TTC549 (cell line): ENCODE results near the gene ASMT.
"Not testable (repeated sequence)": the region's sequence is repeated elsewhere in the genome, so short reads cannot be mapped to it uniquely, and the experiment has no call there.

Experiments
- FAIRE-seq: peaks from 2 replicates; lab custom pipeline; 2012; peaks lifted over from hg19 to GRCh38; lab: Jason Lieb, UNC

The ASMT gene

GRCh38 chrX:1597345-1598020 is 17.4 kb upstream of the ASMT start:
- FAIRE-seq: no peak

- no peak for FAIRE-seq
Observed at GRCh38 chrX:1598021-1598875, 16.6 kb upstream of the ASMT start.

- FAIRE-seq: no peak
Observed at GRCh38 chrX:1598876-1599790, 15.7 kb upstream of the ASMT start.

- FAIRE-seq: no peak
Observed at GRCh38 chrX:1599791-1600405, 15.0 kb upstream of the ASMT start.

GRCh38 chrX:1600406-1601050 is 14.3 kb upstream of the ASMT start:
- no peak for FAIRE-seq

GRCh38 chrX:1601051-1601767 is 13.7 kb upstream of the ASMT start:
- FAIRE-seq: no peak

- no peak for FAIRE-seq
Observed at GRCh38 chrX:1601768-1602085, 13.1 kb upstream of the ASMT start.

- FAIRE-seq: no peak
Observed at GRCh38 chrX:1602299-1602698, 12.6 kb upstream of the ASMT start.

- FAIRE-seq: no peak
Observed at GRCh38 chrX:1606496-1606895, 8.4 kb upstream of the ASMT start.

GRCh38 chrX:1609311-1609710 is 5.5 kb upstream of the ASMT start:
- FAIRE-seq: no peak

GRCh38 chrX:1609762-1610161 is 5.1 kb upstream of the ASMT start:
- no peak for FAIRE-seq

- FAIRE-seq: no peak
Observed at GRCh38 chrX:1610166-1610565, 4.7 kb upstream of the ASMT start.

GRCh38 chrX:1610736-1611135 is 4.1 kb upstream of the ASMT start:
- no peak for FAIRE-seq

GRCh38 chrX:1612641-1613286 is 2.1 kb upstream of the ASMT start:
- FAIRE-seq: no peak

GRCh38 chrX:1618689-1619088 is 3.8 kb downstream of the ASMT start:
- no peak for FAIRE-seq

- FAIRE-seq: no peak
Observed at GRCh38 chrX:1623691-1624090, 8.8 kb downstream of the ASMT start.

GRCh38 chrX:1624158-1624860 is 9.4 kb downstream of the ASMT start:
- FAIRE-seq: not testable (repeated sequence)

- FAIRE-seq: not testable (repeated sequence)
Observed at GRCh38 chrX:1624861-1625215, 10.0 kb downstream of the ASMT start.

- no peak for FAIRE-seq
Observed at GRCh38 chrX:1629244-1629643, 14.4 kb downstream of the ASMT start.

- no peak for FAIRE-seq
Observed at GRCh38 chrX:1646009-1646408, 31.1 kb downstream of the ASMT start.
